Stomach (tissue), 4 donors: Measurements from ENCODE around the gene PANX3.

ENCODE experiments used
- POLR2A ChIP-seq, 4 donors: fragments of 450-650 bp; IDR thresholded peaks; one replicate each; pipeline ENCODE4 v1.6.1; 2016; ENCODE audit warnings: antibody characterized with exemption in 4 of 4, control low read depth in 2 of 4, mild to moderate bottlenecking in 1 of 4, moderate library complexity in 1 of 4
- POLR2AphosphoS5 ChIP-seq, 3 donors: sonication (generic); formaldehyde crosslinking; IDR thresholded peaks; one replicate each; pipeline ENCODE4 v1.6.1; 2016; ENCODE audit warnings: antibody characterized with exemption in 3 of 3
- TF ChIP-seq, protein P1 (sequence below), 7 experiments: fragments of 450-650 bp in 4 of 7; fragments of 200-600 bp in 3 of 7; sonication (generic) in 3 of 7; IDR thresholded peaks; one replicate each; pipeline ENCODE4 v1.5.1; 2016 to 2019; ENCODE audit warnings: antibody characterized with exemption in 7 of 7, control low read depth in 2 of 7, mild to moderate bottlenecking in 1 of 7

DNA sequence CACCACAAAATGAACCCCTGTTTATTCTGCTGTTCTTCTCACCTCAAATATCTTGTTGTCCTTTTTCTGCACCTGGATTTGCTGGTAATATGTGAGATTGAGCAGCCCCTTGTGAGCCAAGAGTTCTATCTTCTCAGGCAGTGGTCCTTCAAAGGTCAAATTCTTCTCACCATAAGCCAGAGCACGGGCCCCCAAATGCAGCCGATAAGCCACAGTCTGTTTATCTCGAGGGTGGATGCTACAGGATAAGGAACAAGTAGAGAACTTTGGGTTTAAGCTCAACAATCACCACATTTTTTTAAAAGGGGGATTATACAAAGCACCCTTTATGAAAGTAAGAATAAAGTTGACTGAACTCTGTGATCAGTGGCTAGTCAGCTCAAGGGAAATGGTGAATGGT is 27.3 kb downstream of the PANX3 start:
- TF ChIP-seq, protein P1, sequence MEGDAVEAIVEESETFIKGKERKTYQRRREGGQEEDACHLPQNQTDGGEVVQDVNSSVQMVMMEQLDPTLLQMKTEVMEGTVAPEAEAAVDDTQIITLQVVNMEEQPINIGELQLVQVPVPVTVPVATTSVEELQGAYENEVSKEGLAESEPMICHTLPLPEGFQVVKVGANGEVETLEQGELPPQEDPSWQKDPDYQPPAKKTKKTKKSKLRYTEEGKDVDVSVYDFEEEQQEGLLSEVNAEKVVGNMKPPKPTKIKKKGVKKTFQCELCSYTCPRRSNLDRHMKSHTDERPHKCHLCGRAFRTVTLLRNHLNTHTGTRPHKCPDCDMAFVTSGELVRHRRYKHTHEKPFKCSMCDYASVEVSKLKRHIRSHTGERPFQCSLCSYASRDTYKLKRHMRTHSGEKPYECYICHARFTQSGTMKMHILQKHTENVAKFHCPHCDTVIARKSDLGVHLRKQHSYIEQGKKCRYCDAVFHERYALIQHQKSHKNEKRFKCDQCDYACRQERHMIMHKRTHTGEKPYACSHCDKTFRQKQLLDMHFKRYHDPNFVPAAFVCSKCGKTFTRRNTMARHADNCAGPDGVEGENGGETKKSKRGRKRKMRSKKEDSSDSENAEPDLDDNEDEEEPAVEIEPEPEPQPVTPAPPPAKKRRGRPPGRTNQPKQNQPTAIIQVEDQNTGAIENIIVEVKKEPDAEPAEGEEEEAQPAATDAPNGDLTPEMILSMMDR (IDR thresholded peaks at IDR 0.05), result no peak
- TF ChIP-seq POLR2A (IDR thresholded peaks at IDR 0.05), result no peak
- TF ChIP-seq POLR2AphosphoS5 (IDR thresholded peaks at IDR 0.05), result no peak
